PC-9 (cell line): ENCODE results near the gene HDX. TPM values are rescaled to one million over a fixed set of nuclear protein-coding genes. Genes with fewer than 3 reads are reported as not detected.

Experiments used
- BruUV-seq: library from RNA; stranded (reverse); fragments of 400-500 nt; replicated peaks from 2 replicates; lab custom pipeline; 2021; lab: Mats Ljungman, UMichigan
- CTCF ChIA-PET: fragments of 300-600 bp; sonication (Branson Sonifier 250); formaldehyde crosslinking; loops from one replicate; lab custom pipeline; 2022; ENCODE audit warnings: antibody characterized with exemption; lab: Charles Lee
- POLR2A ChIA-PET: fragments of 300-600 bp; sonication (Branson Sonifier 250); formaldehyde crosslinking; loops from one replicate; lab custom pipeline; 2022; ENCODE audit warnings: antibody characterized with exemption; ENCODE audit not compliant: unreplicated experiment; lab: Charles Lee
- DNase-seq, 2 experiments: peaks; one replicate each; pipeline versions ENCODE4 v3.0.0 to v3.0.0-alpha.2; 2015 to 2022; ENCODE audit warnings: mixed read lengths in 1 of 2
- H2AFZ ChIP-seq: fragments of 200-600 bp; sonication (generic); 2 replicates; pipeline ENCODE4 v1.8.1; 2017; ENCODE audit warnings: antibody characterized with exemption
- H3F3A ChIP-seq: fragments of 200-600 bp; sonication (generic); 2 replicates; pipeline ENCODE4 v1.8.1; 2017; ENCODE audit warnings: antibody characterized with exemption, mild to moderate bottlenecking, low read depth; ENCODE audit not compliant: insufficient read depth
- H3K27ac ChIP-seq: fragments of 200-600 bp; sonication (generic); 2 replicates; pipeline ENCODE4 v1.6.1; 2016; ENCODE audit warnings: mixed run types
- H3K27me3 ChIP-seq: fragments of 200-600 bp; sonication (generic); 2 replicates; pipeline ENCODE4 v1.6.1; 2016; ENCODE audit warnings: low read depth, mixed run types; ENCODE audit not compliant: insufficient read depth
- H3K36me3 ChIP-seq: fragments of 200-600 bp; sonication (generic); 2 replicates; pipeline ENCODE4 v1.6.1; 2016; ENCODE audit warnings: low read depth, mixed run types
- H3K4me1 ChIP-seq: fragments of 200-600 bp; sonication (generic); replicated peaks from 2 replicates; pipeline ENCODE4 v1.6.1; 2016; ENCODE audit warnings: mixed run types; ENCODE audit not compliant: insufficient read depth
- H3K4me2 ChIP-seq: fragments of 200-600 bp; sonication (generic); 2 replicates; pipeline ENCODE4 v1.6.1; 2017; ENCODE audit warnings: mixed run types
- H3K4me3 ChIP-seq: fragments of 200-600 bp; sonication (generic); 2 replicates; pipeline ENCODE4 v1.6.1; 2016; ENCODE audit warnings: mixed run types
- H3K79me2 ChIP-seq: fragments of 200-600 bp; sonication (generic); 2 replicates; pipeline ENCODE4 v1.6.1; 2017; ENCODE audit warnings: low read depth, mixed run types
- H3K9me2 ChIP-seq: fragments of 200-600 bp; sonication (generic); 2 replicates; pipeline ENCODE4 v1.8.1; 2017; ENCODE audit warnings: mild to moderate bottlenecking; ENCODE audit not compliant: insufficient read depth
- H3K9me3 ChIP-seq: fragments of 200-600 bp; sonication (generic); 2 replicates; pipeline ENCODE4 v1.8.1; 2016; ENCODE audit warnings: low read depth; ENCODE audit not compliant: insufficient read depth
- H4K20me1 ChIP-seq: fragments of 200-600 bp; sonication (generic); 2 replicates; pipeline ENCODE4 v1.8.1; 2017; ENCODE audit not compliant: insufficient read depth
- CTCF ChIP-seq: fragments of 200-600 bp; sonication (generic); conservative IDR thresholded peaks from 2 replicates; pipeline ENCODE4 v1.6.1; 2017; ENCODE audit warnings: mixed run types, antibody characterized with exemption, mild to moderate bottlenecking, moderate library complexity
- EZH2 ChIP-seq: fragments of 200-600 bp; sonication (generic); IDR thresholded peaks from 2 replicates; pipeline ENCODE4 v1.8.0; 2017; ENCODE audit warnings: antibody characterized with exemption, low read depth
- intact Hi-C: fragments of 100-400 bp; cut with micrococcal nuclease; formaldehyde crosslinking; loops from one replicate; pipeline ENCODE4 v1.10.0; 2022; ENCODE audit not compliant: unreplicated experiment
- total RNA-seq: library from RNA; stranded (reverse); gene quantifications from 2 replicates; pipeline ENCODE4 v1.2.3, GENCODE V29; 2021

Gene HDX
- total RNA-seq, 1 experiment from 2014 or later: 1.1 TPM

GRCh38 chrX:84469226-84469625 is 33.0 kb downstream of the HDX start:
- BruUV-seq: no TSS peak

GRCh38 chrX:84467898-84468297 is 34.4 kb downstream of the HDX start:
- Histone ChIP-seq H3K27ac (no peak overlapping the region), H3K36me3 (no peaks in the 10 kb centered on the region), H4K20me1 (no peaks in the 10 kb centered on the region), H3K9me2 (no peaks in the 10 kb centered on the region), H3K79me2 (no peaks in the 10 kb centered on the region), H2AFZ (no peak overlapping the region), H3K4me1 (no peaks in the 10 kb centered on the region), H3F3A (no peaks in the 10 kb centered on the region), H3K9me3 (no peaks in the 10 kb centered on the region), H3K4me2 (no peak overlapping the region), H3K27me3 (no peaks in the 10 kb centered on the region), H3K4me3 (no peak overlapping the region)
- BruUV-seq: no TSS peak
- POLR2A ChIA-PET: no interaction called here
- CTCF ChIA-PET: no interaction called here
- intact Hi-C loops: no loop called here
- TF ChIP-seq CTCF: no peak
- no peak for TF ChIP-seq EZH2
- no peak for DNase-seq

More at GRCh38 chrX:84469226-84469625, 33.0 kb downstream of the HDX start:
- no peaks in the 10 kb centered on the region for H3F3A ChIP-seq
- no peaks in the 10 kb centered on the region for H3K36me3 ChIP-seq
- no peaks in the 10 kb centered on the region for H3K27me3 ChIP-seq
- DNase-seq: no peak
- no peaks in the 10 kb centered on the region for H3K79me2 ChIP-seq
- no peaks in the 10 kb centered on the region for H3K4me1 ChIP-seq
- no peaks in the 10 kb centered on the region for H3K9me2 ChIP-seq
- POLR2A ChIA-PET: no interaction called here
- CTCF ChIA-PET: no interaction called here
- no peak overlapping the region for H3K4me3 ChIP-seq
- intact Hi-C loops: no loop called here
- no peaks in the 10 kb centered on the region for H3K9me3 ChIP-seq
- TF ChIP-seq EZH2 (no peak), CTCF (no peak)
- H4K20me1 ChIP-seq: no peaks in the 10 kb centered on the region
- no peak overlapping the region for H3K27ac ChIP-seq
- no peak overlapping the region for H3K4me2 ChIP-seq
- no peak overlapping the region for H2AFZ ChIP-seq

- DNase-seq: no peak
- Histone ChIP-seq H2AFZ (no peak overlapping the region), H3K4me1 (no peaks in the 10 kb centered on the region), H3K9me2 (no peaks in the 10 kb centered on the region), H3K27ac (no peak overlapping the region), H4K20me1 (no peaks in the 10 kb centered on the region), H3K79me2 (no peaks in the 10 kb centered on the region), H3K27me3 (no peaks in the 10 kb centered on the region), H3K4me3 (no peak overlapping the region), H3K4me2 (no peak overlapping the region), H3F3A (no peaks in the 10 kb centered on the region), H3K9me3 (no peaks in the 10 kb centered on the region), H3K36me3 (no peaks in the 10 kb centered on the region)
- ChIA-PET CTCF (no interaction called here), POLR2A (no interaction called here)
- no peak for TF ChIP-seq EZH2
- no peak for TF ChIP-seq CTCF
- no TSS peak for BruUV-seq
- intact Hi-C loops: no loop called here
Measured at GRCh38 chrX:84453351-84454246, 48.7 kb downstream of the HDX start.
